Neural crest cell (in vitro differentiated cells): ENCODE measurements around the gene HTRA2. TPM values are rescaled to one million over a fixed set of nuclear protein-coding genes. Genes with fewer than 3 reads are reported as not detected.

Experiments used
- DNase-seq: peaks from one replicate; pipeline ENCODE4 v3.0.0; 2021; ENCODE audit warnings: low read depth, mixed read lengths, low spot score
- H3K27ac Mint-ChIP-seq: one replicate; pipeline ENCODE4 v1.8.0; 2021; ENCODE audit warnings: mild to moderate bottlenecking, mixed read lengths; ENCODE audit not compliant: unreplicated experiment
- H3K27me3 Mint-ChIP-seq: 2 replicates; pipeline ENCODE4 v1.8.0; 2021; ENCODE audit warnings: low read depth, mild to moderate bottlenecking, mixed read lengths
- H3K36me3 Mint-ChIP-seq: 2 replicates; pipeline ENCODE4 v1.8.0; 2021; ENCODE audit warnings: low read depth, mild to moderate bottlenecking, mixed read lengths
- H3K4me1 Mint-ChIP-seq: 2 replicates; pipeline ENCODE4 v1.8.0; 2021; ENCODE audit warnings: mixed read lengths
- H3K4me3 Mint-ChIP-seq: one replicate; pipeline ENCODE4 v1.8.0; 2021; ENCODE audit warnings: mild to moderate bottlenecking, mixed read lengths
- H3K9me3 Mint-ChIP-seq: 2 replicates; pipeline ENCODE4 v1.8.0; 2021; ENCODE audit warnings: mixed read lengths
- CTCF ChIP-seq: fragments of 200-600 bp; sonication (generic); conservative IDR thresholded peaks from 2 replicates; pipeline ENCODE4 v1.5.0; 2021; ENCODE audit warnings: antibody characterized with exemption, mild to moderate bottlenecking
- total RNA-seq: library from RNA; stranded (reverse); gene quantifications from 2 replicates; pipeline ENCODE4 v1.2.1, GENCODE V29; 2021

The HTRA2 gene
- total RNA-seq, 1 donor from 2014 or later = 44.7 TPM

- Mint-ChIP-seq H3K9me3 (peaks cover 3% of the 10 kb centered on the region), H3K4me3 (peak overlapping the region; percentile 99), H3K4me1 (peaks cover 41% of the 10 kb centered on the region), H3K27ac (no peak overlapping the region), H3K36me3 (peaks cover 23% of the 10 kb centered on the region), H3K27me3 (peaks cover 90% of the 10 kb centered on the region)
- TF ChIP-seq CTCF = no peak
- DNase-seq = no peak
Observed at GRCh38 chr2:74503506-74504475, 25.9 kb upstream of the HTRA2 start.

GRCh38 chr2:74504591-74504990 lies 25.1 kb upstream of the HTRA2 start:
- H3K9me3 Mint-ChIP-seq = peaks cover 3% of the 10 kb centered on the region
- peak overlapping the region; percentile 99 for H3K4me3 Mint-ChIP-seq
- H3K4me1 Mint-ChIP-seq = peaks cover 37% of the 10 kb centered on the region
- no peak for TF ChIP-seq CTCF
- H3K36me3 Mint-ChIP-seq = peaks cover 23% of the 10 kb centered on the region
- H3K27ac Mint-ChIP-seq = no peak overlapping the region
- DNase-seq = no peak
- peaks cover 91% of the 10 kb centered on the region for H3K27me3 Mint-ChIP-seq

GRCh38 chr2:74505448-74506246 lies 24.1 kb upstream of the HTRA2 start:
- no peak overlapping the region for H3K27ac Mint-ChIP-seq
- H3K4me3 Mint-ChIP-seq = peak overlapping the region; percentile 99
- TF ChIP-seq CTCF = no peak
- peaks cover 23% of the 10 kb centered on the region for H3K36me3 Mint-ChIP-seq
- peaks cover 3% of the 10 kb centered on the region for H3K9me3 Mint-ChIP-seq
- H3K4me1 Mint-ChIP-seq = peaks cover 37% of the 10 kb centered on the region
- peaks cover 91% of the 10 kb centered on the region for H3K27me3 Mint-ChIP-seq
- no peak for DNase-seq

- H3K4me3 Mint-ChIP-seq = peak within 1 kb of the TSS; percentile 99
- peaks cover 91% of the 10 kb centered on the region for H3K27me3 Mint-ChIP-seq
- peaks cover 21% of the 10 kb centered on the region for H3K36me3 Mint-ChIP-seq
- peaks cover 35% of the 10 kb centered on the region for H3K4me1 Mint-ChIP-seq
- TF ChIP-seq CTCF = peak; percentile 61
- DNase-seq = peak; percentile 97
- peaks cover 3% of the 10 kb centered on the region for H3K9me3 Mint-ChIP-seq
- H3K27ac Mint-ChIP-seq = peak within 1 kb of the TSS; percentile 100
Observed at GRCh38 chr2:74507145-74507925, 22.4 kb upstream of the HTRA2 start, which contains the start of gene PCGF1. Gene PCGF1 (minus strand): TSS chr2:74507695. CDS start chr2:74507668, 27 bp downstream.
